DMS114 treated with DMSO at 0.1 percent for 48 hours (cell line): Measurements from ENCODE around the gene LRRC73.

ENCODE experiments used
- DNase-seq: peaks from one replicate; lab custom pipeline; 2025; ENCODE audit not compliant: unreplicated experiment; lab: John Stamatoyannopoulos, UW

Gene LRRC73

GRCh38 chr6:43493833-43494232, 16.3 kb downstream of the LRRC73 start:
- no peak for DNase-seq

- no peak for DNase-seq
Observed at GRCh38 chr6:43493230-43493629, 16.9 kb downstream of the LRRC73 start.

- DNase-seq: no peak
Observed at GRCh38 chr6:43492673-43493072, 17.5 kb downstream of the LRRC73 start.

GRCh38 chr6:43491750-43492661, 18.1 kb downstream of the LRRC73 start:
- DNase-seq: no peak

GRCh38 chr6:43490523-43490939, 19.6 kb downstream of the LRRC73 start:
- DNase-seq: no peak

- no peak for DNase-seq
Observed at GRCh38 chr6:43489277-43490072, 20.7 kb downstream of the LRRC73 start.

GRCh38 chr6:43488667-43489276, 21.4 kb downstream of the LRRC73 start:
- no peak for DNase-seq

- no peak for DNase-seq
Observed at GRCh38 chr6:43481591-43482236, 28.4 kb downstream of the LRRC73 start.

GRCh38 chr6:43481075-43481474, 29.1 kb downstream of the LRRC73 start:
- no peak for DNase-seq

GRCh38 chr6:43478008-43478372, 32.2 kb downstream of the LRRC73 start:
- DNase-seq: no peak

GRCh38 chr6:43477235-43478007, 32.7 kb downstream of the LRRC73 start, which contains the start of gene TJAP1:
Gene TJAP1, plus strand, starts transcription at chr6:43477570. Its CDS starts 21,432 bp downstream, at chr6:43499002.
- peak; percentile 86 for DNase-seq

- peak; percentile 27 for DNase-seq
Observed at GRCh38 chr6:43476746-43477145, 33.4 kb downstream of the LRRC73 start.

GRCh38 chr6:43475516-43475915, 34.6 kb downstream of the LRRC73 start:
- no peak for DNase-seq

- no peak for DNase-seq
Observed at GRCh38 chr6:43472515-43472914, 37.6 kb downstream of the LRRC73 start.

GRCh38 chr6:43471399-43471798, 38.7 kb downstream of the LRRC73 start:
- no peak for DNase-seq

- no peak for DNase-seq
Observed at GRCh38 chr6:43469947-43470346, 40.2 kb downstream of the LRRC73 start.

GRCh38 chr6:43468748-43469681, 41.1 kb downstream of the LRRC73 start:
- no peak for DNase-seq

- DNase-seq: no peak
Observed at GRCh38 chr6:43468240-43468639, 41.9 kb downstream of the LRRC73 start.

GRCh38 chr6:43467752-43468151, 42.4 kb downstream of the LRRC73 start:
- DNase-seq: no peak
